ENCODE data around the gene PPP1R1B.

Gene PPP1R1B

GRCh38 chr17:39636927-39637736, 10.4 kb downstream of the PPP1R1B start, which contains the start of gene STARD3:
STARD3 (plus strand) TSS chr17:39637144; CDS start chr17:39653532, 16,388 bp downstream.
- ChIA-PET POLR2A (interaction anchor here (0.7 kb wide), 1 partner anchor 63 kb away, joined by 4 read pairs; the partner anchor contains the start of gene ERBB2), CTCF (interaction anchor here (0.9 to 28.8 kb wide), 9 partner anchors 11 to 93 kb away, joined by 3 to 822 read pairs (median 3); partner anchors contain the start of genes MIEN1 and PPP1R1B)
- TF ChIP-seq, protein P1, sequence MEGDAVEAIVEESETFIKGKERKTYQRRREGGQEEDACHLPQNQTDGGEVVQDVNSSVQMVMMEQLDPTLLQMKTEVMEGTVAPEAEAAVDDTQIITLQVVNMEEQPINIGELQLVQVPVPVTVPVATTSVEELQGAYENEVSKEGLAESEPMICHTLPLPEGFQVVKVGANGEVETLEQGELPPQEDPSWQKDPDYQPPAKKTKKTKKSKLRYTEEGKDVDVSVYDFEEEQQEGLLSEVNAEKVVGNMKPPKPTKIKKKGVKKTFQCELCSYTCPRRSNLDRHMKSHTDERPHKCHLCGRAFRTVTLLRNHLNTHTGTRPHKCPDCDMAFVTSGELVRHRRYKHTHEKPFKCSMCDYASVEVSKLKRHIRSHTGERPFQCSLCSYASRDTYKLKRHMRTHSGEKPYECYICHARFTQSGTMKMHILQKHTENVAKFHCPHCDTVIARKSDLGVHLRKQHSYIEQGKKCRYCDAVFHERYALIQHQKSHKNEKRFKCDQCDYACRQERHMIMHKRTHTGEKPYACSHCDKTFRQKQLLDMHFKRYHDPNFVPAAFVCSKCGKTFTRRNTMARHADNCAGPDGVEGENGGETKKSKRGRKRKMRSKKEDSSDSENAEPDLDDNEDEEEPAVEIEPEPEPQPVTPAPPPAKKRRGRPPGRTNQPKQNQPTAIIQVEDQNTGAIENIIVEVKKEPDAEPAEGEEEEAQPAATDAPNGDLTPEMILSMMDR (IDR thresholded peaks at IDR 0.05; ENCODE audit: insufficient read depth, low read length, missing control alignments), result peak; percentile 29
- H3K4me3 ChIP-seq (ENCODE audit: low read depth, low read length), result peak within 1 kb of the TSS; percentile 93
- peak; percentile 33 for DNase-seq (ENCODE audit: low read depth, low spot score)

DNA sequence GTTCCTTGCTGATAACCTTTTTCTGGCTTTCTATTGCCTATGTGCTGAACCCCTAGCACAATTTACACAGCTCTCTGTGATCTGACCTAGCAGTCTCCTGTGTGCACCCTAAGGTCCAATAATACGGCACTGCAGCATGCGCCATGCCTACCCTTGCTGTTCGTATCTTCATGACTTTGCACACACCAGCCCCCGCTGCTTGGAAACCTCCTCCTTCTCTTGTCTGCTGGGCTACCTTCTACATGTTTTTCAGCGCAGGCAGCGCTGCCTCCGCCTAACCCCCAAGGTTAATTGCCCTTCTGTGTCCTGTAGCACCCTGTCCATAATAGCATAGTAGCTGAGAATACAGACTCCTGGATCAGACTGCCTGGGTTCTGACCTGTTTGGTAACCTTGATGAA, 11.6 kb downstream of the PPP1R1B start:
- CTCF ChIA-PET, result interaction anchor here (0.9 to 28.8 kb wide), 11 partner anchors 9 to 92 kb away, joined by 3 to 822 read pairs (median 3); partner anchors contain the start of genes MIEN1 and PPP1R1B
- H3K4me3 ChIP-seq (ENCODE audit: low read depth, low read length), result peak overlapping the region; percentile 93
- POLR2A ChIA-PET, result no interaction called here
- no peak for DNase-seq (ENCODE audit: low read depth, low spot score)
- TF ChIP-seq, protein P1 (IDR thresholded peaks at IDR 0.05; ENCODE audit: insufficient read depth, low read length, missing control alignments), result no peak

GRCh38 chr17:39639043-39639442, 12.3 kb downstream of the PPP1R1B start:
- ChIA-PET POLR2A (no interaction called here), CTCF (interaction anchor here (0.9 to 28.8 kb wide), 7 partner anchors 13 to 91 kb away, joined by 3 to 822 read pairs (median 4); partner anchors contain the start of genes MIEN1 and PPP1R1B)
- TF ChIP-seq, protein P1 (IDR thresholded peaks at IDR 0.05; ENCODE audit: insufficient read depth, low read length, missing control alignments), result no peak
- no peak overlapping the region for H3K4me3 ChIP-seq (ENCODE audit: low read depth, low read length)
- no peak for DNase-seq (ENCODE audit: low read depth, low spot score)

DNA sequence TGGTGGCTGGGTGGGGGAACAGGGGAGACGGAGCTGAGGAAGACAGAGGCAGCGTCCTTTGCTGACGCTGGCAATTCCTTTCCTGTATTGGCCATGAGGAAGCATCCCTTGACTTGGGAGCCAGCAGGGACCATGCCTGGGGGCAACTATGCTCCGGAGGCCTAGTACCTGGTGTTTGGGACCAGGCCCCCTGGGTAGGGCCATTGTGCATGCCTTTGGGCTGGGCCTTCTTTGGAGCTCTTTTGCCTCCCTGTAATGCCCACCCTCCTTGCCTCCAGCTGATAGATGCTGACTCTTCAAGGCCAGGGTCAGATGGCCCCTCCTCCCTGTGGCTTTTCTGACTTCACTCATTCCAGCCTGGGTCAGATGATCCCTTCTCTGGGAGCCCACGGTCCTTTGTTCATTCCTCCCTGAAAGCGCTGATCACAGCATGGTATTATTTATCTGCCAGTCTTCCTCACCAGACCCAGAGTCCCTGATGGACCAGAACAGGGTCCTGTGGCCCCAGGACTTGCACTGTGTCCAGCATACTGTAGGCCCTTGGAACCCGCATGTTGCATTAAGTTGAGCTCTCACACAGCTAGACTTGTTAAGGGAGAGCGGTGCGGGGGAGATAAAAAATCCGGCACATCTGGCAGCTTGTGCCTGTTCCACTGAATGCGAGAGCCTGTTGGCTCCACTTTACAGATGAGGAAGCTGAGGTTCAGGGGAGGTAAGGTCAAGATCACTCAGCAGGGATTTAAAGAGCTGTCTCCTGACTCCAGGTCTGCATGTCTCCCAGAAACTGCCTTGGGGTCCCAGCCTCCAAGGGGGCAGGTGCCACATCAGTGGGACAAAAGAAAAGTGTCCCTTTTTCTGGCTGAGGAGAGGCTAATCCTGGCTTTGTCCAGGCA, 13.1 kb downstream of the PPP1R1B start:
- TF ChIP-seq, protein P1 (IDR thresholded peaks at IDR 0.05; ENCODE audit: insufficient read depth, low read length, missing control alignments), result no peak
- H3K4me3 ChIP-seq (ENCODE audit: low read depth, low read length), result no peak overlapping the region
- POLR2A ChIA-PET, result no interaction called here
- CTCF ChIA-PET, result interaction anchor here (1.1 to 28.8 kb wide), 5 partner anchors 13 to 90 kb away, joined by 3 to 822 read pairs (median 8); partner anchors contain the start of genes MIEN1 and PPP1R1B
- DNase-seq (ENCODE audit: low read depth, low spot score), result no peak

DNA sequence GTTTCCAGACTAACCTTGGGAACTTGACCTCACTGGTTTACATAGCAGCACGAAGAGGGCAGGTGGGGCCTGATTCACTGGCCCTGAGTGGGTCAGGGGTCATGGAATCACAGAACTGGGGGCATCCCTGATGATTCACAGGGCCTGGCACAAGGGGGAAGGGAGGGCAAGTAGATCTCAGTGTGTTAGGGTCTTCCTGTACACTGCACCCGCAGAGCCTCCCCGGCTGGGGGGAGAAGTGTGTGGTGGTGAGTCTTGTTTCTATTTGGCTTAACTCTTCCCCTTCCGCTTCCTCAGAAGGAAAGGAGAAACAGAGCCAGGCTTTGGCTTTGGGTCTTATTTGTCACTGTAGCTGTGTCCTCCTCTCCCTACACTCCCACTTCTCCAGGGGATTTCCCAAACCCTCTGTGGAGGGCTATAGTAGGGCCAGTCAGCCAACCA, 13.9 kb downstream of the PPP1R1B start:
- POLR2A ChIA-PET, result no interaction called here
- TF ChIP-seq, protein P1 (IDR thresholded peaks at IDR 0.05; ENCODE audit: insufficient read depth, low read length, missing control alignments), result no peak
- CTCF ChIA-PET, result interaction anchor here (1.1 to 28.8 kb wide), 4 partner anchors 12 to 89 kb away, joined by 4 to 822 read pairs (median 47); partner anchors contain the start of genes MIEN1 and PPP1R1B
- no peak for DNase-seq (ENCODE audit: low read depth, low spot score)
- no peak overlapping the region for H3K4me3 ChIP-seq (ENCODE audit: low read depth, low read length)

Measured in AG04449 (cell line).